ENCODE data around the gene USO1. TPM values are rescaled to one million over a fixed set of nuclear protein-coding genes. Genes with fewer than 3 reads are reported as not detected.
"Not testable (repeated sequence)": the region's sequence is repeated elsewhere in the genome, so short reads cannot be mapped to it uniquely, and the experiment has no call there.

USO1 gene
- total RNA-seq, 1 donor from 2014 or later, result 64.2 TPM

GRCh38 chr4:75679876-75680575 is 44.4 kb upstream of the USO1 start:
- H3K27ac ChIP-seq, result no peak overlapping the region
- no peaks in the 10 kb centered on the region for H3K9me3 ChIP-seq
- DNase-seq (no peak), ATAC-seq (no peak)
- no peaks in the 10 kb centered on the region for H3K36me3 ChIP-seq
- intact Hi-C loops (cut with DNase I), result no loop called here
- H3K4me3 ChIP-seq, result no peak overlapping the region
- TF ChIP-seq CTCF (IDR thresholded peaks at IDR 0.05), result no peak
- H3K27me3 ChIP-seq, result no peaks in the 10 kb centered on the region
- H3K4me1 ChIP-seq, result no peaks in the 10 kb centered on the region

- H3K9me3 ChIP-seq, result no peaks in the 10 kb centered on the region
- DNase-seq (no peak), ATAC-seq (no peak)
- intact Hi-C loops (cut with DNase I), result no loop called here
- H3K4me3 ChIP-seq, result no peak overlapping the region
- no peaks in the 10 kb centered on the region for H3K4me1 ChIP-seq
- no peaks in the 10 kb centered on the region for H3K27me3 ChIP-seq
- no peak overlapping the region for H3K27ac ChIP-seq
- TF ChIP-seq CTCF (IDR thresholded peaks at IDR 0.05), result no peak
- no peaks in the 10 kb centered on the region for H3K36me3 ChIP-seq
These were observed 40.8 kb upstream of the USO1 start for GRCh38 chr4:75683482-75684155.

GRCh38 chr4:75685546-75686189 is 38.7 kb upstream of the USO1 start:
- Histone ChIP-seq H3K27me3 (no peaks in the 10 kb centered on the region), H3K9me3 (no peaks in the 10 kb centered on the region), H3K27ac (no peak overlapping the region), H3K4me3 (no peak overlapping the region), H3K4me1 (no peaks in the 10 kb centered on the region), H3K36me3 (no peaks in the 10 kb centered on the region)
- intact Hi-C loops (cut with DNase I), result no loop called here
- DNase-seq (no peak), ATAC-seq (no peak)
- no peak for TF ChIP-seq CTCF (IDR thresholded peaks at IDR 0.05)

- intact Hi-C loops (cut with DNase I), result no loop called here
- Histone ChIP-seq H3K27ac (no peak overlapping the region), H3K27me3 (no peaks in the 10 kb centered on the region), H3K9me3 (no peaks in the 10 kb centered on the region), H3K4me3 (no peak overlapping the region), H3K36me3 (no peaks in the 10 kb centered on the region), H3K4me1 (no peaks in the 10 kb centered on the region)
- TF ChIP-seq CTCF (IDR thresholded peaks at IDR 0.05), result no peak
- no peak for DNase-seq
- ATAC-seq, result peak; percentile 76
These were observed 38.0 kb upstream of the USO1 start for GRCh38 chr4:75686346-75686745.

- intact Hi-C loops (cut with DNase I); DNase-seq; H3K27me3 ChIP-seq; H3K9me3 ChIP-seq; H3K36me3 ChIP-seq; H3K4me1 ChIP-seq; H3K27ac ChIP-seq; ATAC-seq; H3K4me3 ChIP-seq: not testable (repeated sequence)
These were observed 37.3 kb upstream of the USO1 start for GRCh38 chr4:75687125-75687524.

GRCh38 chr4:75692066-75692465 is 32.3 kb upstream of the USO1 start:
- intact Hi-C loops (cut with DNase I); H3K27me3 ChIP-seq: not testable (repeated sequence)

More at GRCh38 chr4:75692066-75692465, 32.3 kb upstream of the USO1 start:
- not testable (repeated sequence) for DNase-seq, ATAC-seq, H3K27ac ChIP-seq, H3K4me3 ChIP-seq, H3K4me1 ChIP-seq, H3K9me3 ChIP-seq, H3K36me3 ChIP-seq
